ENCODE measurements around the gene RASD2. TPM values are rescaled to one million over a fixed set of nuclear protein-coding genes. Genes with fewer than 3 reads are reported as not detected.

Gene RASD2
- total and polyA plus RNA-seq, 8 donors, result 0.28 to 1.4 (median 0.59) TPM

GRCh38 chr22:35528927-35529326, 11.7 kb upstream of the RASD2 start:
- ATAC-seq, result no peak
- Histone ChIP-seq H3K27ac (no peak overlapping the region), H3K27me3 (no peaks in the 10 kb centered on the region), H3K36me3 (no peaks in the 10 kb centered on the region), H3K4me3 (no peak overlapping the region), H3K9me3 (no peaks in the 10 kb centered on the region), H3K4me1 (no peaks in the 10 kb centered on the region)
- intact Hi-C loops (cut with DNase I), result no loop called here
- no peak for FAIRE-seq
- WGBS, 2 donors, result 86 to 95% methylated on average over 2 of the region's 2 CpGs
- no peak for TF ChIP-seq CTCF (IDR thresholded peaks at IDR 0.05)
- DNase-seq, result no peak

GRCh38 chr22:35530700-35531099, 9.9 kb upstream of the RASD2 start:
- no peaks in the 10 kb centered on the region for H3K27me3 ChIP-seq
- intact Hi-C loops (cut with DNase I), result no loop called here
- no peaks in the 10 kb centered on the region for H3K4me1 ChIP-seq
- FAIRE-seq, result no peak
- TF ChIP-seq CTCF (IDR thresholded peaks at IDR 0.05), result no peak
- 85 to 87% methylated on average over 4 of the region's 4 CpGs for WGBS, 2 donors
- no peak for DNase-seq
- ATAC-seq, result no peak
- no peak overlapping the region for H3K27ac ChIP-seq
- no peaks in the 10 kb centered on the region for H3K9me3 ChIP-seq
- no peaks in the 10 kb centered on the region for H3K36me3 ChIP-seq
- H3K4me3 ChIP-seq, result no peak overlapping the region

GRCh38 chr22:35531202-35531601, 9.4 kb upstream of the RASD2 start:
- Histone ChIP-seq H3K27ac (no peak overlapping the region), H3K36me3 (no peaks in the 10 kb centered on the region), H3K27me3 (no peaks in the 10 kb centered on the region), H3K4me1 (no peaks in the 10 kb centered on the region), H3K4me3 (no peak overlapping the region), H3K9me3 (no peaks in the 10 kb centered on the region)
- 78 to 88% methylated on average over 6 of the region's 6 CpGs for WGBS, 2 donors
- FAIRE-seq (no peak), ATAC-seq (no peak), DNase-seq (no peak)
- intact Hi-C loops (cut with DNase I), result no loop called here
- no peak for TF ChIP-seq CTCF (IDR thresholded peaks at IDR 0.05)

- H3K9me3 ChIP-seq, result no peaks in the 10 kb centered on the region
- no peak for DNase-seq
- no peaks in the 10 kb centered on the region for H3K36me3 ChIP-seq
- H3K4me1 ChIP-seq, result no peaks in the 10 kb centered on the region
- TF ChIP-seq CTCF (IDR thresholded peaks at IDR 0.05), result no peak
- H3K4me3 ChIP-seq, result no peak overlapping the region
- intact Hi-C loops (cut with DNase I), result no loop called here
- 67 to 71% methylated on average over 2 of the region's 2 CpGs for WGBS, 2 donors
- no peak for FAIRE-seq
- no peak overlapping the region for H3K27ac ChIP-seq
- ATAC-seq, result no peak
- no peaks in the 10 kb centered on the region for H3K27me3 ChIP-seq
Measured at GRCh38 chr22:35531676-35532075, 9.0 kb upstream of the RASD2 start.

GRCh38 chr22:35533365-35534029, 7.1 kb upstream of the RASD2 start:
- WGBS, 2 donors, result 87 to 96% methylated on average over 6 of the region's 6 CpGs
- no peaks in the 10 kb centered on the region for H3K27me3 ChIP-seq
- no peak overlapping the region for H3K27ac ChIP-seq
- no peak for DNase-seq
- H3K4me3 ChIP-seq, result no peak overlapping the region
- intact Hi-C loops (cut with DNase I), result no loop called here
- TF ChIP-seq CTCF (IDR thresholded peaks at IDR 0.05), result no peak
- FAIRE-seq, result no peak
- no peaks in the 10 kb centered on the region for H3K4me1 ChIP-seq
- no peaks in the 10 kb centered on the region for H3K36me3 ChIP-seq
- no peaks in the 10 kb centered on the region for H3K9me3 ChIP-seq
- no peak for ATAC-seq

All from pancreas (tissue), 10 donors.